ENCODE data around the gene PRKACA.

DNA sequence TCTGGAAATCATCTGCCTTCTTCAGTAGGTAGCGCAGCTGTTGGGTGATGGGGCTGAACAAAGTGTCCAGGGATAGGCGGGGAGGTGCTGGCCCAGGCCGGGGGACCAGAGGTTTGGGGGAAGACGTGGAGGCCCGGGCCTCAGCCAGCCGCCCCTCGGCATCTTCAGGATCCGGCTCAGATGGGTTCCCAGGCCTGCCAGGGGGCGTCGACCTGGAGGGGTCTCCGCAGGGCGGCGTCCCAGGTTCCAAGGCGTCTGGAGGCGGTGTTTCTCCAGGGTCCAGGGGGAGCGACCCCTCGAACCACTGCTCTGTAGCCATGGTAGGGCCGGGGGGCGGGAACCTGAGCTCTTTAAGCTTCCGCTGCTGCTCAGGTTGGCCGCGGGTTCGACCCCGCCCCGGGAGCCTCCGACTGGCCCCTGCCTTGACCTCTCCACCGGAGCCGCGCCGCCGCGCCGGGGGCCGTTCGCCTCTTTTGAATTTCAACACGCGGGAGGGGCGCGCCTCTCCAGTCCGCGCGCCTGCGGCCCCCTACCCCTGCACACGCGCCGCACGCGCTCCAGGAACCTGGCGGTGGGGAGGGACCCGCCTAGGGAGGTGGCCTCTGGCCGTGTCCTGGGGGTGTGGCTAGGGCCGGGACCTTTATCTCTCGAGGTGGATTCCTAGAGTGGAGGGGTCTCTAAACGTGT lies 32.1 kb downstream of the PRKACA start, which contains the start of gene C19orf67:
- TF ChIP-seq, protein P1, sequence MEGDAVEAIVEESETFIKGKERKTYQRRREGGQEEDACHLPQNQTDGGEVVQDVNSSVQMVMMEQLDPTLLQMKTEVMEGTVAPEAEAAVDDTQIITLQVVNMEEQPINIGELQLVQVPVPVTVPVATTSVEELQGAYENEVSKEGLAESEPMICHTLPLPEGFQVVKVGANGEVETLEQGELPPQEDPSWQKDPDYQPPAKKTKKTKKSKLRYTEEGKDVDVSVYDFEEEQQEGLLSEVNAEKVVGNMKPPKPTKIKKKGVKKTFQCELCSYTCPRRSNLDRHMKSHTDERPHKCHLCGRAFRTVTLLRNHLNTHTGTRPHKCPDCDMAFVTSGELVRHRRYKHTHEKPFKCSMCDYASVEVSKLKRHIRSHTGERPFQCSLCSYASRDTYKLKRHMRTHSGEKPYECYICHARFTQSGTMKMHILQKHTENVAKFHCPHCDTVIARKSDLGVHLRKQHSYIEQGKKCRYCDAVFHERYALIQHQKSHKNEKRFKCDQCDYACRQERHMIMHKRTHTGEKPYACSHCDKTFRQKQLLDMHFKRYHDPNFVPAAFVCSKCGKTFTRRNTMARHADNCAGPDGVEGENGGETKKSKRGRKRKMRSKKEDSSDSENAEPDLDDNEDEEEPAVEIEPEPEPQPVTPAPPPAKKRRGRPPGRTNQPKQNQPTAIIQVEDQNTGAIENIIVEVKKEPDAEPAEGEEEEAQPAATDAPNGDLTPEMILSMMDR (IDR thresholded peaks at IDR 0.05) = no peak
- TF ChIP-seq ZFX (IDR thresholded peaks at IDR 0.05; ENCODE audit: borderline replicate concordance) = no peak

All from 22Rv1 (cell line).